ENCODE data around the gene ATP6V1G1. TPM values are rescaled to one million over a fixed set of nuclear protein-coding genes. Genes with fewer than 3 reads are reported as not detected.

ATP6V1G1 gene
- total and polyA plus RNA-seq, 2 experiments from 2014 or later, result 166 to 509 TPM

GRCh38 chr9:114613919-114614318 is 26.4 kb downstream of the ATP6V1G1 start:
- H3K4me1 ChIP-seq (ENCODE audit: insufficient read depth), result peaks cover 16% of the 10 kb centered on the region
- 0 out of 2 replicates have a peak, but pooled peaks cover 6% of the 10 kb centered on the region for H3K9me2 ChIP-seq (ENCODE audit: insufficient read depth)
- Mint-ChIP-seq H3K4me3 (no peak overlapping the region; the same call in 2 of the 3 replicates), H3K27me3 (ENCODE audit: insufficient read depth, low read depth, poor library complexity) (peaks cover 22% of the 10 kb centered on the region), H3K4me1 (peaks cover 24% of the 10 kb centered on the region), H3K36me3 (ENCODE audit: low read depth) (peaks cover 20% of the 10 kb centered on the region), H3K9me3 (peaks cover 6% of the 10 kb centered on the region; the same call in 1 of the 3 replicates), H3K27ac (no peak overlapping the region)
- DNase-seq (ENCODE audit: low spot score) (no peak), ATAC-seq (no peak)
- H3K27me3 ChIP-seq (ENCODE audit: insufficient read depth), result peaks cover 14% of the 10 kb centered on the region
- TF ChIP-seq NANOG (IDR thresholded peaks at IDR 0.05; ENCODE audit: borderline replicate concordance) (no peak), STAT1 (IDR thresholded peaks at IDR 0.05; ENCODE audit: unreplicated experiment) (no peak), JUNB (IDR thresholded peaks at IDR 0.05; ENCODE audit: unreplicated experiment) (no peak), ZNF462 (CRISPR knock-in tag; IDR thresholded peaks at IDR 0.05) (no peak), CTCF (conservative IDR thresholded peaks at IDR 0.05; ENCODE audit: low read depth in 2 of 2) (no peak), EZH2 (IDR thresholded peaks at IDR 0.05; ENCODE audit: low read depth, unreplicated experiment) (no peak), POLR2AphosphoS5 (IDR thresholded peaks at IDR 0.05; ENCODE audit: low read depth) (no peak), REST (IDR thresholded peaks at IDR 0.05; ENCODE audit: unreplicated experiment) (no peak)
- no peak overlapping the region for H3K4me2 ChIP-seq
- peaks cover 25% of the 10 kb centered on the region; the same call in 1 of the 2 replicates for H3K79me2 ChIP-seq (replicated peaks; ENCODE audit: insufficient read depth)
- no peaks in the 10 kb centered on the region for H3K36me3 ChIP-seq (ENCODE audit: insufficient read depth)
- no peak overlapping the region for H2AFZ ChIP-seq
- no peak overlapping the region for H3K27ac ChIP-seq (ENCODE audit: low read depth)
- H3F3A ChIP-seq (replicated peaks; ENCODE audit: low read depth), result no peaks in the 10 kb centered on the region
- H4K20me1 ChIP-seq (replicated peaks; ENCODE audit: insufficient read depth), result no peaks in the 10 kb centered on the region; the same call in 1 of the 2 replicates
- no peak overlapping the region for H3K4me3 ChIP-seq
